ENCODE results near the gene ROBO1. TPM values are rescaled to one million over a fixed set of nuclear protein-coding genes. Genes with fewer than 3 reads are reported as not detected.

Gene ROBO1
- total RNA-seq, 2 donors from 2014 or later, result 0.12 TPM; not detected in 1

DNA sequence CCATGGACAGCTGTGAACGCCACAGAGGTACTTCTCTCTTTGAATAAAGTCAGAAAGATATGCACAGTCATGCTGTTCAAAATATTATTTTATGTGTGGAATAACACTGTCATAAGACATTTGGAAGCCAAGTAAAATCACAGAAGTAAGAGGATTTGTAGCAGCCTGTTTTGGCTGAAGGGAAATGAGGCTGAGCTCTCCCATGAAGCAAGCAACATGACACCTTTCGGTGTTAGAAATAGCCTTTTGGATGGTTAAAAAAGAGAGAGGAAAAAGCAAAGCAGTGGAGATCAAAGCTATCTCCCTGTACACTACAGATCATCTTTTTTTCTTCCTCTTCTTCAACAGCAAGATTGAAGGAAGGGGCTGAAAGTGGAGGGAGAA, 755.3 kb downstream of the ROBO1 start:
- no peaks in the 10 kb centered on the region for H3K36me3 Mint-ChIP-seq
- no peak for DNase-seq (ENCODE audit: low spot score in 2 of 2)

DNA sequence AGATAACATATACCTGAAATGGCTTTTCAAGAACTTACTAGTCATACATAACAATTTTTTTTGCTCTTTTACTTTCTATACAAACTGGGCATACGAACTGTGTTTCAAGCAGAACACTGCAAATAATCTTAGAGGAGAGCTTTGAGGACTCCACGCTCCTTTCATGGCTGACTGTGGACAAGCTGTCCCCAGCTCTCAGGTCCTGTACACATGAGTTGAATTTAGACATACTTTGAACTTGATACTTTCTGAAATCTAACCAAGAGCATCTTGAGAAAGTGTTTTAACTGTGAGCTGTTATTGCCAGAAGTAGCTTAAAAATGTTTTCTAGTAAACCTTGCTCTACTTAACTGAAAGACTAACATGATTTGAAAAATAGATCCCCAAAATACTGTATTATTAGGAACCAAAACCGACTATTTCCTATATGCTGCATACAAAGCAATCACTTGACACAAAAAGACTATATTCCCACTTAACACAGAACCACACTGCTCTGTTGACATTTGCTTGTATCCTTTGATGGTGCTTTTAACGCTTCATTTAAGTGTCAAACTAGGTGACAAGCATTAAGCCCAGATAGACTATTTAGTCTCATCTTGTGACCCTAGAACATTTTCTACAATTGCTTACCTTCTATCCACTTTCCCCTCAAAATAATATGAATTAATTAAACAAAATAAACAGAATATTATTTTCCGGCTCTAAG, 755.8 kb downstream of the ROBO1 start:
- Mint-ChIP-seq H3K27ac (no peak overlapping the region), H3K9me3 (peaks cover 5 to 6% of the 10 kb centered on the region in 2 donors), H3K36me3 (no peaks in the 10 kb centered on the region)
- DNase-seq (ENCODE audit: low spot score in 2 of 2) (no peak), ATAC-seq (no peak)

More for the DNA sequence above, 755.3 kb downstream of the ROBO1 start:
- ATAC-seq, result no peak
- Mint-ChIP-seq H3K27ac (no peak overlapping the region), H3K9me3 (peaks cover 5 to 6% of the 10 kb centered on the region in 2 donors)

GRCh38 chr3:79009861-79010260, 757.9 kb downstream of the ROBO1 start:
- no peak for ATAC-seq

DNA sequence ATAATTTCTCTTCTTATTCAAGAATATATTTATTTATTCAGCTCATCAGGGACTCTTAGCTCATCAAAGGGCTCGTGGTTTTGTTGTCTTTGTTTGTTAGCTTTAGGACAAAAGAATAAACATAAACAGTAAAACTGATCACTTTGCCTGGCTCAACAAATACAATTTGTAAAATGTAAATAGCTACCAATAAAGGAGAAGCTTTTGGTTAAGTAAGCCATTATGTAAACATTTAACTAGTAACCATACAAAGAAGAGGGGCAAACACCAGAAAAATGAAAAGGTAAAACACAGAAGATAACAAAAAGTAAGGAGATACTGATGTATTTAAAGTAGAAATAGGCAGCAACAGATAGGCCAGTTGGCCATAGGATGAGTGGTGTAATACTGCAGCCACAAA, 761.7 kb downstream of the ROBO1 start:
- DNase-seq (ENCODE audit: low spot score in 2 of 2) (no peak), ATAC-seq (no peak)
- Mint-ChIP-seq H3K36me3 (no peaks in the 10 kb centered on the region), H3K9me3 (peaks cover 11% of the 10 kb centered on the region in 2 donors), H3K27ac (no peak overlapping the region)

More at GRCh38 chr3:79009861-79010260, 757.9 kb downstream of the ROBO1 start:
- no peak for DNase-seq (ENCODE audit: low spot score in 2 of 2)
- H3K36me3 Mint-ChIP-seq, result no peaks in the 10 kb centered on the region
- H3K9me3 Mint-ChIP-seq, result peaks cover 8 to 10% of the 10 kb centered on the region in 2 donors
- H3K27ac Mint-ChIP-seq, result no peak overlapping the region

GRCh38 chr3:79005084-79005483, 762.7 kb downstream of the ROBO1 start:
- DNase-seq (ENCODE audit: low spot score in 2 of 2) (no peak), ATAC-seq (no peak)
- Mint-ChIP-seq H3K27ac (no peak overlapping the region), H3K9me3 (peaks cover 11% of the 10 kb centered on the region in 2 donors), H3K36me3 (no peaks in the 10 kb centered on the region)

- DNase-seq (ENCODE audit: low spot score in 2 of 2) (no peak), ATAC-seq (no peak)
- H3K9me3 Mint-ChIP-seq, result peaks cover 11% of the 10 kb centered on the region in 2 donors
- no peak overlapping the region for H3K27ac Mint-ChIP-seq
- no peaks in the 10 kb centered on the region for H3K36me3 Mint-ChIP-seq
Measured at GRCh38 chr3:79003994-79004393, 763.8 kb downstream of the ROBO1 start.

DNA sequence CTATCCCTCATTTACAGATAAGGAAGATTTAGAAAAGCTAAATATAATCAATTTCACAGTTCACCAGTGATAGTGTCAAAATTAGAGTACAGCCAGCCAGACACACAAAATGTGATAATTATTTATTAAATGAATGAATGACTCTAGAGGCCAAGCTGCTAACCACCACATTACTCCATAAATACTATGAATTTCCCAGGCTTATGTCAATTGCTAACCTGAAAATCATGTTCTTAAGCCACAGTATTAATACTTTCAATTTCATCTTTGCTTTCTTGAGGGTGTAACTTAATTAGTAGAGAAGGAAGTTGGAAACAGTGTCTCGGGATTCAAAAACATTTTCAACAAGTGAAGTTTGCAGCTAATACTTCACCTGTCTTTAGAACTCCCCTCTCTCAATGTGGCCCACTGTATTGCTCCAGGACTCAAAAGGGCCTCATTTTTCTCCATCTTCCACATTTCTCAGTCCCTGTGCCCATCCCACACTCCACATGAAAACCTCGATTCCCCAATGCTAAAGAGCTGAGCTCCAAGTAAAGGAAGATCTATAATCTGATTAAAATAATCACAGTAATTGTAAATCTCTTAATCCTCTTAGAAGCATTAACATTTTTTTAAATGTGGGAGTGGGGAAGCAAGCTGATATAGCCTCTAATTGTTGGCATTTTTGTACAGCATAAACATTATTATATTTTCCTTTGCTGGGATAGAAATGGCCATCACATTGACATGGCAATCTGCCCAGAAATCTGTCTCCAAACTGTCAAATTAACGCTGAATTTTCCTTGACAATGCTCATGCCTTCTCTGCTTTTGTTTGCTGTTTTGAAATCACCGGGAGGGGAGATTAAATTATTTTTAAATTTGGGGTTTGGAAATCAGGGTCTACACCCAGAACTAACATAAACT, 765.1 kb downstream of the ROBO1 start:
- H3K36me3 Mint-ChIP-seq, result peaks cover 0 to 5% of the 10 kb centered on the region in 2 donors

DNA sequence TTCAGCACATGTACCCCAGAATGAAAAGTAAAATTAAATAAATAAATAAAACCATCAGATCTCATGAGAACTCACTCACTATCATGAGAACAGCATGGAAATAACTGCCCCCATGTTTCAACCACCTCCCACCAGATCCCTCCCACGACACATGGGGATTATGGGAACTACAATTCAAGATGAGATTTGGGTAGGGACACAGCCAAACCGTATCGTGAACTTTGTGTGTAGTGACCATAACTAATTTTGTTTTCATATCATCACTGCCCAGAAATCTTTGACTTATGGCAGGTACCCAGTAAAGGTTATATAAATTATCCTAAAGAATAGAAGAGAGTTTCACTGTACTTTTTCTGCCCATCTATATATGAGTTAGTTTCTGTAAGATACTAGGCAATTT, 766.5 kb downstream of the ROBO1 start:
- ATAC-seq (no peak), DNase-seq (ENCODE audit: low spot score in 2 of 2) (no peak)
- H3K9me3 Mint-ChIP-seq, result peaks cover 27% of the 10 kb centered on the region in 2 donors
- peaks cover 0 to 9% of the 10 kb centered on the region in 2 donors for H3K36me3 Mint-ChIP-seq
- no peak overlapping the region for H3K27ac Mint-ChIP-seq

More for the DNA sequence above, 765.1 kb downstream of the ROBO1 start:
- Mint-ChIP-seq H3K9me3 (peaks cover 15 to 16% of the 10 kb centered on the region in 2 donors), H3K27ac (no peak overlapping the region)
- no peak for DNase-seq (ENCODE audit: low spot score in 2 of 2)
- no peak for ATAC-seq

DNA sequence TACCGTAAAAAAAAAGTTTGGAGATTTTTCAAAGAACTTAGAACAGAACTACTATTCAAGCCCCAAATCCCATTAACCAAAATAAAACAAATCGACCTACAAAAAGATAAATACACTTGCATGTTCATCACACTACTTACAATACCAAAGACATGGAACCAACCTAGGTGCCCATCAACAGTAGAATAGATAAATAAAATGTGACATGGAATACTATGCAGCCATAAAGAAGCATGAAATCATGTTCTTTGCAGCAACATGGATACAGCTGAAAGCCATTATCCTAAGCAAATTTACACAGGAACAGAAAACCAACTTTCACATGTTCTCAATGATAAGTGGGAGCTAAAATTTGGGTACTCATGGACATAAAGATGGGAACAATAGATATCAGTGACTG, 768.7 kb downstream of the ROBO1 start:
- H3K27ac Mint-ChIP-seq, result no peak overlapping the region
- DNase-seq (ENCODE audit: low spot score in 2 of 2), result no peak
- ATAC-seq, result no peak
- peaks cover 26% of the 10 kb centered on the region in 2 donors for H3K9me3 Mint-ChIP-seq
- peaks cover 0 to 10% of the 10 kb centered on the region in 2 donors for H3K36me3 Mint-ChIP-seq

GRCh38 chr3:78995087-78995486, 772.7 kb downstream of the ROBO1 start:
- H3K27ac Mint-ChIP-seq, result no peak overlapping the region
- peaks cover 0 to 14% of the 10 kb centered on the region in 2 donors for H3K36me3 Mint-ChIP-seq
- DNase-seq (ENCODE audit: low spot score in 2 of 2) (no peak), ATAC-seq (no peak)
- H3K9me3 Mint-ChIP-seq, result peaks cover 18 to 29% of the 10 kb centered on the region in 2 donors

DNA sequence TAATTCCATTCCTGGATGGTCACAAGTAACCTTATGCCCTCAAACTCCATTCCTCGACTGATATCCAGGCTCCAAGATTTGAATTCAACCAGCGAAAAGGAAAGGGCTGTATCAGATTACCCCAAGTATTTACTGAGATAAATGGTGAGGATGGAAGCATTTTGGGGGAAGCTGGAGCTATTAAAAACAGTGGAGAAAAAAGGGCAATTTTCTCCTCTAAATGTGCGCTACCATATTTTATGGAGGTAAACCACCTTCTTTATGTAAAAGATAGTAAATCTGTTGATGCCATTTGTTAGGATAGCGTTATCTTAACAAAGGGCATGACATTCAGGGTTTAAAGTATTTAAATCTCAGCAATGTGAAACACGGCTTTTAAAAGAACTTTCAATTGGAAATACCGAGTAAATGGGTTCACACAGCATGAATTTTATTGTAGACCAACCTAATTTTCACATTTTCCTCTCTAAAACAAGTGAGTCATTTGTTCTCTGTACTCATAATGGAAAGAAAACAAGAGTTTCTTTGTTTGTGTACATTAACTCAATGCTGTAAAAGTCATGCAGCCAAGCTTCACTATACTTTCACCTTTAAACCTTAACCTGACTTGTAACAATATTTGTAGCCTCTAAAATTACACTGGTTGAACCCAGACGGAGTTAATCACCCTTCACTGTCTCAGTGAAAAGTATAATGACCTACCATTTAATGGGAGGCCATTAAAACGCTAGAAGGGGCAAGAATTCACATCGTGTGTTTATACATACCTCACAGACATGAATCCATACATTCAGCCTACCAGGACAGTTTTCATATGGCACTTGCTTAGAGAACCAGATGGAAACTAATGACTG, 773.4 kb downstream of the ROBO1 start:
- no peak for DNase-seq (ENCODE audit: low spot score in 2 of 2)
- H3K27ac Mint-ChIP-seq, result no peak overlapping the region
- ATAC-seq, result no peak
- peaks cover 18 to 29% of the 10 kb centered on the region in 2 donors for H3K9me3 Mint-ChIP-seq
- peaks cover 0 to 14% of the 10 kb centered on the region in 2 donors for H3K36me3 Mint-ChIP-seq

GRCh38 chr3:78993375-78993774, 774.4 kb downstream of the ROBO1 start:
- DNase-seq (ENCODE audit: low spot score in 2 of 2) (no peak), ATAC-seq (no peak)
- Mint-ChIP-seq H3K36me3 (peaks cover 0 to 9% of the 10 kb centered on the region in 2 donors), H3K9me3 (peaks cover 14 to 29% of the 10 kb centered on the region in 2 donors), H3K27ac (no peak overlapping the region)

GRCh38 chr3:78992830-78993229, 775.0 kb downstream of the ROBO1 start:
- Mint-ChIP-seq H3K36me3 (peaks cover 0 to 9% of the 10 kb centered on the region in 2 donors), H3K27ac (no peak overlapping the region), H3K9me3 (peaks cover 14 to 29% of the 10 kb centered on the region in 2 donors)
- ATAC-seq, result no peak
- DNase-seq (ENCODE audit: low spot score in 2 of 2), result no peak

DNA sequence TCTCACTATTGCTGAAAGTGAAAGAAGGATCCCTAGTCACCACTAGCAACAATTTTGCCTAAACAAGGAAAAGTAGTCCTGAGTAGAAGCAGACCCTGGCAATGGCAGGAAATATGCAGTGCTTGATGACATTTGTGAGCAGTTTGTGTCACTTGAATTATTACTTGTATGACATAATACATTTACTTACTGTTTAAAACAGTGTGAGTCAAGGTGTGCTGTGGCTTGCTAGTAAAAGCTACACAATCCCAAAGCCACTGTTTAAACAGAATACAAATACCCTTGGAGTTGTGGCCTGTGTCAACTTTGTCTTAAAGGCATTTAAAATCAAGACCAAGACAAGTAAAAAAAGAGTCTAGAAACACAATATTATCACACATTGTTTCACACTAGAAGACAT, 775.4 kb downstream of the ROBO1 start:
- Mint-ChIP-seq H3K36me3 (peaks cover 0 to 9% of the 10 kb centered on the region in 2 donors), H3K9me3 (peaks cover 10 to 26% of the 10 kb centered on the region in 2 donors), H3K27ac (no peak overlapping the region)
- DNase-seq (ENCODE audit: low spot score in 2 of 2) (no peak), ATAC-seq (no peak)

- Mint-ChIP-seq H3K9me3 (peaks cover 6 to 26% of the 10 kb centered on the region in 2 donors), H3K27ac (no peak overlapping the region), H3K36me3 (peaks cover 0 to 9% of the 10 kb centered on the region in 2 donors)
- no peak for DNase-seq (ENCODE audit: low spot score in 2 of 2)
- no peak for ATAC-seq
Measured at GRCh38 chr3:78991656-78992055, 776.1 kb downstream of the ROBO1 start.

DNA sequence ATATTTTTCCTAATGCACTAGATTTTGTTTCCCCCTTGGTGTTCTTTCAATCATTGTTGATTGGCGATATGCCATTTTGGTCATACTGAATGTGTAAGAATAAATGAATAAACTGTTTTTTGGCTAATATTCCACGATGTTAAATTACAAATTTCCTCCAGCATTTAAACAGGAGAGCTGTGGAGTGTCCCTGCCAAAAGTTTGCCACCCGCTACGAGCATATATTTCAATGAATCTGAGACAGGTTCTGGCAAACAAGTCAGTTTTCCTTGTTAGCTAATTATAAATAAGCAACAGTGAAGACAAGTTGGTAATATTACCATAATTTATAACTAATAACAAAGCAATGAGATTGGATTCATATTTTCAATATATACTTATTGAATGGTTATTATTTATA, 777.6 kb downstream of the ROBO1 start:
- ATAC-seq, result no peak

More for the DNA sequence above, 777.6 kb downstream of the ROBO1 start:
- Mint-ChIP-seq H3K36me3 (peaks cover 0 to 4% of the 10 kb centered on the region in 2 donors), H3K9me3 (peaks cover 0 to 16% of the 10 kb centered on the region in 2 donors), H3K27ac (no peak overlapping the region)
- DNase-seq (ENCODE audit: low spot score in 2 of 2), result no peak
